ENCODE measurements around the gene CILP.
"Not testable (repeated sequence)": the region's sequence is repeated elsewhere in the genome, so short reads cannot be mapped to it uniquely, and the experiment has no call there.

Gene CILP, protein sequence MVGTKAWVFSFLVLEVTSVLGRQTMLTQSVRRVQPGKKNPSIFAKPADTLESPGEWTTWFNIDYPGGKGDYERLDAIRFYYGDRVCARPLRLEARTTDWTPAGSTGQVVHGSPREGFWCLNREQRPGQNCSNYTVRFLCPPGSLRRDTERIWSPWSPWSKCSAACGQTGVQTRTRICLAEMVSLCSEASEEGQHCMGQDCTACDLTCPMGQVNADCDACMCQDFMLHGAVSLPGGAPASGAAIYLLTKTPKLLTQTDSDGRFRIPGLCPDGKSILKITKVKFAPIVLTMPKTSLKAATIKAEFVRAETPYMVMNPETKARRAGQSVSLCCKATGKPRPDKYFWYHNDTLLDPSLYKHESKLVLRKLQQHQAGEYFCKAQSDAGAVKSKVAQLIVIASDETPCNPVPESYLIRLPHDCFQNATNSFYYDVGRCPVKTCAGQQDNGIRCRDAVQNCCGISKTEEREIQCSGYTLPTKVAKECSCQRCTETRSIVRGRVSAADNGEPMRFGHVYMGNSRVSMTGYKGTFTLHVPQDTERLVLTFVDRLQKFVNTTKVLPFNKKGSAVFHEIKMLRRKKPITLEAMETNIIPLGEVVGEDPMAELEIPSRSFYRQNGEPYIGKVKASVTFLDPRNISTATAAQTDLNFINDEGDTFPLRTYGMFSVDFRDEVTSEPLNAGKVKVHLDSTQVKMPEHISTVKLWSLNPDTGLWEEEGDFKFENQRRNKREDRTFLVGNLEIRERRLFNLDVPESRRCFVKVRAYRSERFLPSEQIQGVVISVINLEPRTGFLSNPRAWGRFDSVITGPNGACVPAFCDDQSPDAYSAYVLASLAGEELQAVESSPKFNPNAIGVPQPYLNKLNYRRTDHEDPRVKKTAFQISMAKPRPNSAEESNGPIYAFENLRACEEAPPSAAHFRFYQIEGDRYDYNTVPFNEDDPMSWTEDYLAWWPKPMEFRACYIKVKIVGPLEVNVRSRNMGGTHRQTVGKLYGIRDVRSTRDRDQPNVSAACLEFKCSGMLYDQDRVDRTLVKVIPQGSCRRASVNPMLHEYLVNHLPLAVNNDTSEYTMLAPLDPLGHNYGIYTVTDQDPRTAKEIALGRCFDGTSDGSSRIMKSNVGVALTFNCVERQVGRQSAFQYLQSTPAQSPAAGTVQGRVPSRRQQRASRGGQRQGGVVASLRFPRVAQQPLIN

DNA sequence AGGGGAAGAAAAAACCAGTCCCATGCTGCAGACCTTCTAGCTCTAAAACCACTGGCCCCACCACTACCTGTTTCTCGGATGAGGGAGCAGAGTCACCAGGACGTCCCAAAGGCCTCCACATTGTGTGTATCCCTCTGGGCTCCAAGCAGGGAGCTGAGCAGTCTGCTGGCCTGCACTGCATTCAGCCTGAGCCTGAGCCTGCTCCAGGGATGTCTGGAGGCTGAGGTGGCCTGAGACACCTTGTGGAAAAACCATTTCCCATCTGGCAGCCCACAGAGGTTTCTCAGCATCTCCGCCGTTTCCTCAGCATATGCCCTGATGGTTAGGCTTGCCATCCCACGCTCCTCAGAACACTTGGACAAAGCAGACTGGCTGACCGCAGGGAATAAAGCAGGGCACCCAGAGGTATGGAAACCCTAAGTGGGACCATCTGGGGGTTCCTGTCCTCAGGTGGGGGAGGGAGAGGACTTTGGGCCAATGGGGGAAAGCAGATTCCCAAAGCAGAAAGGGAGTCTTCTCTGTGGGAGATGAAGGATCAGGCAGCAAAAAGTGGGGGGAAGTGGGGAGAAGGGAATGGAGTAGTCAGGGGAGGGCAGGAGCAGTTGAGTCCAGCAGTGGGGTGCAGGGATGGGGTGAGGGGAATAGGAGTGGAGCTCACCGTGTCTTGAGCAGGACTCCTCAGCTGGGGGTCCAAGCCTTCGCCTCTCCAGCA is at the start of gene CILP:
TSS of gene CILP (minus strand) at position 704 of the 712 bp plus-strand sequence. CDS start 1,718 bp downstream, outside the sequence.
- no peak for DNase-seq

DNA sequence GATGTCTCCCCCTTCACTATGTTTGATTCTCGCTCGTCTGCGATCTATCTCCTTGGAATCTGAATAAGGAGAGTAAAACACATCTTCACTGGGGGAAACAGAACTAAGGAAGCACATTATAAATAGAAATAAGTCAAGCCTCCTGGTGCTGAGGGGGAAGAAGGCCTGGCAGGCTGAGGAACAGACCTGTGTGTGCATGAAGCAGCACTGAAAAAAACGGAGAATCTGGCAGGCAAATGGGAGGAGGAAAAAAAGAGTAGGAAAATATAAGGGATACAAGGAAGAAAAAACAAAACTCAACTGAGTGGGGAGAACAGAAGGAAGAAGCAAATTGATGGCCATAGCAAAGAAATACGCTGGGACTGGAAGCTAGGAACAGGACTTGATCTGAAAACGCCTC is 49.7 kb upstream of the CILP start:
- no peak for DNase-seq

DNA sequence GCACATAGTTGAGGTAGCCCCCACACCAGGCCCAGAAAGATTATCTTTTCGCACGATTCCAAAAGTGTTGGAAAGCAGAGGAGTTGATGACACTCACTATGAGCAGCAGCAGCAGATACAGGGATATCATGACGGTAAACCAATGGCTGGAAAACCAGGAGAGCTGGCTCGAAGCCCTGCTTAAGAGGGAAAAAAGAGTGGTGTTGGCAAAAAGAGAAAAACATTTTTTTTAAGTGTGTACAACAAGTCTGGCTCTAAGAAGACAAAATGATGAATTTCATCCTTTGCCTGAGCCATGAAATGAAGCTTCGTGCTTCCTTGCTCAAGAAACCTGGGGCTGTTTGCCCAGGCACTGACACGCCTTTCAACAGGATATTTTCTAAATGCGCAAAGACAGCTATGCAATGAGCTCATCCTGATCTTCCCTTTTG is 48.1 kb upstream of the CILP start:
- no peak for DNase-seq

DNA sequence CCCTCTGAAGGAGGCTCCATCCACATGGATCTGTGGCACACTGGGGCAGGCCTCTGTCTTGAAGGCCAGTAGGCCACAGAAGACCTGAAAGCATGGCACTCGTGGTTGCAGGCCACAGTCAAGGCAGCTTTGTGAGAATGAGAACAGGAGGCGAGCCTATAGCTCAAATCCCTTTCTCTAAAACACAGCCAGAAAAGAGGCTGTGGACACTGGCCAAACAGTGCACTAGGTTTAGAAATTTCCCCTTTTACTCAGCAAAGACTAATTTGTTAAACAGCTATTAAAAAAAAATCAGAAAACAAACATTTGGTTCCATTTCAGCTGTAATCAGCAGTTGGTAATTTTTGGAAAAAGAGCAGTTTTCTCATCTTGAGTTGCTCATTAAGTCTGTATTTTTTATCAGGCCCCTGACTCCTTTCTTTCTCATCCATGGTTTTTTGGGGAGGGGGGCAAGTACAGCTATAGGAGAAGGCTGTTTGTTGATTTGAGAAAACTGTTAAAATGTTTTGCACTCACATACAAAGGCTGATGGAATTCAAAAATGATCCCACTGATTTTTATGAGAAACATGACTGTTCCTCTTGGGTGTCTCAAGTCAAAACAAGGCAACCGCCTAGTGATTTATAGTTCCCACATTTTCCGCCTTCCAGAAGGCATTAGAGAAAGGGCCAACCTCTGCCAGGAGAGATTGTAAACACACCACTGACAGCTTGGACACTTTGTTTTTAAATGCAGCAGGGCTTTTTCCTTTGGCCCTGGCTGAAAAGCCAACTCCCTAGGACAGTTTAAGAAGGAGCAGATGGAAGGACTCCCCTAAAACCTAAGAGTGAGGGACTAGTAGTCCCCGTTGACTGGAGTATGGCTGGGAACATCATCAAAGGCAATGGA is 47.3 kb upstream of the CILP start:
- DNase-seq = no peak

DNA sequence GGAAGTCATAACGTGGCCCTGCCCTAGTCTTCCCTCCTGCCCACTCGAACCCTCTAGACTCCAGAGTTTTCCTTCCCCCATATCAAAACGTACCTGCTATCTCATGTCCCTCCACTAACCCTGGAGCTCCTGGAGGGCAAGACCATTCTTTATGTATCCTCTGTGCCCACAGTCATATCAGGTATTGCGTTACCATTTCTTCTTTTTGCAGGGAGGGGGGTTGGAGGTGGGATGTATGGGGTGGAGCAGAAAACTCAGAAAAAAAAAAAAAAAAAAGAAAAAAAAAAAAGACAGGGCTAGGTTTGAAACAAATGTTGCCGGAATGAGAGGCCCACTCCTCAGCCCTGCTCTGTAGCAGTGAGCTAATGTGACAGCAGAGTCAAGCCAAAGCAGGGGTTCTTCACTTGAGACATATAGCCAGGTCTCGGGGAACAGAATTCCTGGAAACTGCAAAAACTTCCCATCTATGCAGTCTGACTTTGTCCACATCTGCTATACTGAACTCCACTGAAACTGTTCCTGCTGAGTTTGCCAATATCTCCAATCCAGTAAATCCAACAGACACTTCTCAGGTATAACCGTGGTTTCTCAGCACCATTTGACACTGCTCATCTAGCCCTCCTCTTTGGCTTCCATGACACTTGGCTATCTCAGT is 44.3 kb upstream of the CILP start:
- DNase-seq = no peak

DNA sequence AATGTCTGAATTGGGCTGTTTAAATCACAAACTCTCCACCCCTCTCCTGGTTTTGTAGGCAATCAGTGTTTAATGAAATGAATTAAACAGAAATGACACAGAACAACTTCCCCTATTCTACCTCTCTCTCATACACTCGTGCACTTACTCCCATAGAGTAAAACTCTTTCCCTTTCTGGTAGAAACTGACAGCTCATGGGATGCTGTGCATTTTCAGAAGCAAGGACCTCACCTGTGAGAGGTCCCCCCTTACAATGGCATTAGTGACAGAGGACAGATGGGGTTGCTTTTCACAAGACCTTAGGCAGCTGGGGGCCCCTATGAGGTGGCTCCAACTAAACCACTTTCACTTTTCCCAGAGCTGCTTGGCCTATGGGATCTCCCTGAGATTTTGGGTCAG is 43.5 kb upstream of the CILP start:
- no peak for DNase-seq

DNA sequence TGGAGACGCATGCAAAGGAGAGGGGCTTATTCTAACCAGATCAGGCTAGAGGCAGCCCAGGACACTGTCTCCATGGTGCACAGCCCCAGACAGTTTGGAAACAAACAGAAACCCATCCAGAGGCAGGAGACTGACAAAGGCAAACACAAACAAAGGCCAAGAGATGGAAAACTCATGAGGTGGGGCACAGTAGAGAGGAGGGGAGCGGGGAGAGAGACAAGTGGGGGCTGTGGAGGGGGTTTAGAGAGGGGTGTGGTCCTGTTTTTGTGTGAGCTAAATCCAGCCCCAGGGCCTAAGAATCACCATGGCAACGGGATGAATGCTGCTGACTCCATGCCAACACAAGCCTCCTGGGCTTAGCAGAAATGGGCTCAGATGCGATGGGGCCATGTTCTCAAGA is 43.1 kb upstream of the CILP start:
- DNase-seq = no peak

DNA sequence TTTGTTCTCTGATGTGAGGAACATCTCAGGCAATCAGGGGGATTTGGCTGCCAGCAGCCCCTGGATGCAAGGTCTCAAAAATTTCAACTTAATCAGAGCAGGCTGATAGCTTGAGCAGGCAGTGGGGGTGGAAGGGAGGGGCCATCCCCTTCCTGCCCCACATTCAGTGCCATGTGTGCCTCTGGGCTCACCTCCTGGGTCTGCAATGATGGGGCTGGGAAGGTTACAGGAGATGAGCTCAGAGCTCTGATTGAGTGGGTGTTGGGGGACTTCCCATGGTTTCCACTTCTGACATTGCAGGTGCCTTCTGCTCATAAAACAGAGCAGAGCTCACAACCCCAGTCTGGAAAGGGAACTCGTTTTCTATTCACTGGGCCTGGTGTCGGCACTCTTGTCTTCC is 38.4 kb upstream of the CILP start:
- DNase-seq = no peak

DNA sequence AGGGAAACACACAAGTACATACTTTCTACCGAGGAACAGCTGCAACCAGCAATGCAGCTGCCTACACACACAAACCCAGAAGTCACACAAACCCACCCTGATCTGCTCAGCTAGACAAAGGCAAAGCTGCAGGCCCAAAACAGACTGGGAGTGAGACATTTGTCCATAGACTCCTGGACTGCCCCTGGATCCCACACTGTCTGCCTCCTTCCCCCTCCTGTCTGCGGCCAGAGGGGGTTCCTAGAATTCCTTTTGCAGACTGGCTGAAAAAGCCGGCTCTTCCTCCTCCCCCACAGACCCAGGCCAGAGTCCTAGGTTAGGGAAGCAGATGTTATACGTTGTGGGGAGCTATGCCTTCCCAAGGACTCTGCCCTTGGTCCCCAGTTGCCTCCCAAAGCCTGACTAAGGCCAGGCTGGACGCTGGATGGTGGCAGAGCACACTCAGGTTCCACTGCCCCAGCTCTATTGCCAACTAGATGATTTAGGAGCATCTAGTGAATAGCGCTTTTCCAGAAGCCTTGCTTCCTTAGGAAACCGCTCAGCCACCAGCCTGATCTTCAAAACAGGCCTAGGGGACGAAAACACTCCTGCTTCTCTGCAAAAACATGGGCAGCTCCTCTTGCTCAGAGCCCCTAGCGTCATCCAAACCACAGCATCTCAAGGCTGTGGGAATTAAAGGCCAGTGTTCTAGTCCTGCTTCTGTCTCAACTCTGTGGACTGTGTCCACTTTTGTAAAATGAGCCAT is 37.4 kb upstream of the CILP start:
- no peak for DNase-seq

DNA sequence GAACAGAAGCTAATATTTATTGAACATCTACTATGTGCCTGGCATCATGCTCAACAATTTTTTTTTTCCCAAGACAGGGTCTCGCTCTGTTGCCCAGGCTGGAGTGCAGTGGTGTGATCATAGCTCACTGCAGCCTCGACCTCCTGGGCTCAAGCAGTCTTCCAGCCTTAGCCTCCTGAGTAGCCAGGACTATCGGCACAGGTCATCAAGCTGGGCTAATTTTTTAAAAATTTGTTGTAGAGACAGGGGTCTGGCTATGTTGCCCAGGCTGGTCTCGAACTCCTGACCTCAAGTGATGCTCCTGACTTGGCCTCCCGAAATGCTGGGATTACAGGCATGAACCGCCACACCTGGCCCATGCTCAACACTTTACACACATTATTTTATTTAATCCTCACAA is 35.7 kb upstream of the CILP start:
- DNase-seq = no peak

DNA sequence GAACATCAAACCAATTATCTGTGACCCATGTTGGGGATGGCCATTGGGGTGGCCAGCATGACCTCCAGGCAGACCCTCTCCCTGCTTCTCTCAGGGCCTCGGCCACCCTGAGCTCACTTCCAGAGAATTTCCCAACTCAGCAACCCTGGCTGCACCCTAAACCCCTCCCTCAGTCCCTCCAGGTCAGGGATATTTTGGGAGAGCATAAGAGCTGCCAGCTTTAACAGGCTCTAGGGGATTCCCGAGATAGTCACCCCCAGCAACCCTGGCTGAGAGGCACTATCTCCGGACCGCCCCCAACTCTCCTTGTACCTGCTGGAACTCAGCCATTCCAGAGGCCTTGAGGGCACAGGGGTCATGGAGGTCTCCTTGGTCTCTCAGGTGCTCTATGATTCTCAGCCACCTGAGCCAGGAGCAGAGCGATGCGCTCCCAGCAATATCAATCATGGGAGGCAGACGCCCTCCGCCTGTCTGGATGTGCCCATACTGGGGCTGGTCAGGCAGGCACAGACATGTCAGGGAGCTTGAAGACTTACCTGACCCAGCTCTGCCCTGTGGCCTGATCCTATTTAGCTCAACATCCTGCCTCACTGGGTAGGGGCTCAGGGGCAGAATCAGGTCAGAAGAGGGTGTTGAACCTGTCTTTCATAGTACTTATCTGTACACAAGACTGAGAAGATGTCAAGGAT is 34.9 kb upstream of the CILP start:
- DNase-seq = no peak

DNA sequence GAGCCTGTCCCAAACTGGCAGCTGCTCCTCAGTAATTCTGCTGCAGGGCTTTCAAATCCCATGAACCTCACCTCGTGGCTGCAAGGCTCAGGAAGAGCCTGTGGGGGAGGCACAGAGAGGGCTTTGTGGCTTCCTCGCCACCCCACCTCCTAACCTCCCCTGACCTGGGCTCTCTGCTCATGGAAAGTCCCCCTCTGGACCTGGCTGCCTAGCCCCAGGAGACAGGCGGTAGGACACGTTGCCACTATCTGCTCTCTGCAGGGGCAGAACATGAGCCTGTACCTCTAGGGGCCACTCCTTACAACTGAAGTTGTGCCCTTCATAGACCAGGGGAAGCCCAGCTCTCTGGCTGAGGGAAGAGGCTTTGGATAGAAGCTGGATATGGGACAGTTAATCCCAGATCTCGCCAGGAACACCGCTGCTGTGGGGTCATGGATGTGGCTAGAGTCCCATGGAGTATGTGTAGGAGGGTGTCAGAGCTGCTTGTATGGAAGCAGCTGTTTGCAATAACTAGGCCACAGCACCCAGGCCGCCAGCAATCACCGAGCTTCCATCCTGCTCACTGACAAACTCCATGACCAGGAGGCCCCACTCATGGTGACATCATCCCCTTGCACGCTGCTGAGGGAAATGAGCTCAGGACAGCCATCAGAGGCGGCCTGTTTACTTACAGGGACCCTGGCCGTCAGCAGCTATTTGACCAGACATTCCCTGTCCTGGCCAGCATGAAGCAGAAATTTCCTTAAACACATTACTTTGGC is 34.0 kb upstream of the CILP start:
- DNase-seq = no peak

DNA sequence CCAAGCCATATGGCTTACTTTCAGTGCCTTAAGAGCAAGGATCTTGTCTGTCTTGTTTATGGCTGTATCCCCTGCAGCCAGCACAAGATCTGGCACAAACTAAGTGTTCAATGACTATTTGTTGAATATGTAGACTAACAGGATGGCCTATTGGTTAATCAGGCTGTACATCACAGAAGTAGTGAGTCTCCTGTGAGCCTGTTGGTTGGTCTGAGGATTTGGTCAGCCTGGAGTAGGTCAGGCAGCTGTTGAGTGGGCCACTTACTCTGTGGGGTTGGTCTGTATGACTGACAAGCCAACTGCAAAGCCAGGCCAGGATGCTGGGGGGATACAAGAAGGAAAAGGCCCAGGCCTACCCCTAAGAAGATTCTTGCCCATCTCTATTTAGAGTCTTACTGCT is 33.4 kb upstream of the CILP start:
- no peak for DNase-seq

DNA sequence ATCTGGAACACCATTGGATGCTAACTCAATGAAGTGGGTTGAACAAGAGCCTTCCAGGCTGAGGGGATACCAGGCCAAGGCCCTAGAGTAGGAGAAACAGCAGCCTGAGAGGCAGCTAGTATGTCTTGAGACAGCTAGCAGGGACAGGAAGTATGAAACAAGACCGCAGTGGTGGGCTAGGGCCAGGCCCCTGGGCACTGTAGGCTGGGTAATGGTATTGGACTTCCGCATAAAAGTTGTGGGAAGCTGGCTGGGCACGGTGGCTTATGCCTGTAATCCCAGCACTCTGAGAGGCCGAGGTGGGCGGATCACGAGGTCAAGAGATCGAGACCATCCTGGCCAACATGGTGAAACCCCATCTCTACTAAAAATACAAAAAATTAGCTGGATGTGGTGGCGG is 25.2 kb upstream of the CILP start:
- not testable (repeated sequence) for DNase-seq

DNA sequence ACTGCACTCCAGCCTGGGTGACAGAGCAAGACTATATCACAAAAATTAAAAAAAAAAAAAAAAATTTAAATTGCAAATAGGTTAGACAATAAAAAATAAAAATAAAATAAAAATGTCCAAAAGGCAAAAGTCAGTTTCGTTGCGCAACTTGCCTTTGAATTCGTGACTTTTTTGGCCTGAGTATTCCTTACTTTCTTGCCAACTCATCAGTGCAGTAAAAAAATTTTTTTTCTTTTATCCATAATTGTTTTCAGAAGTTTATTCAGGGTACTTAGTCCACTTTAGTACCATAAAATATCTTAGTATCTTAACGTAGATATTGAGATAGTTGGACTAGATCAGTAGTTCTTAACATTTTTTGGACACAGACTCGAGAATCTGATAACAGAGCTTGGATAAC is 22.4 kb upstream of the CILP start:
- DNase-seq = no peak

DNA sequence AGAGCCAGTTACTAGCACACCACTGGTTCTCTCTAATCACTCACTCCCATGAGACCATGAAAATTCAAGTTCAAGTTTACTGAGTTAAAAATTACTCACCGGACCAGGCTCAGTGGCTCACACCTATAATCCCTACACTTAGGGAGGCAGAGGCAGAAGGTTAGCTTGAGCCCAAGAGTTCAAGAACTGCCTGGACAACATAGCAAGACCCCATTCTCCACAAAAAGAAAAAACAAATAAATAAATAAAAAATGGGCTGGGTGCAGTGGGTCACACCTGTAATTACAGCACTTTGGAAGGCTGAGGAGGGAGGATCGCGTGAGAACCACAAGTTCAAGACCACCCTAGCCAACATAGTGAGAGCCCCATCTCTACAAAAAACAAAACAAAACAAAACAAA is 21.2 kb upstream of the CILP start:
- no peak for DNase-seq

DNA sequence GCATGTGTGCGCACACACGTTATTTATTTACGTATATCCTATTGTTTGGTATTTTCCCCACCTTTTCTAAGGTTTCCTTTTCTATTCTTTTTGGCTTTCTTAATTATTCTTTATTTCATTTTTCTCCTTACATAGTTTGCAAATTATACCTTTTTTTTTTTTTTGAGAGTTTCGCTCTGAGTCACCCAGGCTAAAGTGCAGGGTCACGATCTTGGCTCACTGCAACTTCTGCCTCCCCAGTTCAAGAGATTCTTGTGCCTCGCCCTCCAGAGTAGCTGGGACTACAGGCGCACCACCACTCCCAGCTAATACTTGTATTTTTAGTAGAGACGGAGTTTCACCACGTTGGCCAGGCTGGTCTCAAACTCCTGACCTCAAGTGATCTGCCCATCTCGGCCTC is 20.0 kb upstream of the CILP start:
- DNase-seq = no peak

DNA sequence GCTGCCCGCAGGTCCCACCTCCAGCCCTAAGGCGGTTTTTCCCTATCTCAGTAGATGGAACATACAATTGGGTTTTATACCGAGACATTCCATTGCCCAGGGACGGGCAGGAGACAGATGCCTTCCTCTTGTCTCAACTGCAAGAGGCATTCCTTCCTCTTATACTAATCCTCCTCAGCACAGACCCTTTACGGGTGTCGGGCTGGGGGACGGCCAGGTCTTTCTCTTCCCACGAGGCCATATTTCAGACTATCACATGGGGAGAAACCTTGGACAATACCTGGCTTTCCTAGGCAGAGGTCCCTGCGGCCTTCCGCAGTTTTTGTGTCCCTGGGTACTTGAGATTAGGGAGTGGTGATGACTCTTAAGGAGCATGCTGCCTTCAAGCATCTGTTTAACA is 15.6 kb upstream of the CILP start:
- not testable (repeated sequence) for DNase-seq

DNA sequence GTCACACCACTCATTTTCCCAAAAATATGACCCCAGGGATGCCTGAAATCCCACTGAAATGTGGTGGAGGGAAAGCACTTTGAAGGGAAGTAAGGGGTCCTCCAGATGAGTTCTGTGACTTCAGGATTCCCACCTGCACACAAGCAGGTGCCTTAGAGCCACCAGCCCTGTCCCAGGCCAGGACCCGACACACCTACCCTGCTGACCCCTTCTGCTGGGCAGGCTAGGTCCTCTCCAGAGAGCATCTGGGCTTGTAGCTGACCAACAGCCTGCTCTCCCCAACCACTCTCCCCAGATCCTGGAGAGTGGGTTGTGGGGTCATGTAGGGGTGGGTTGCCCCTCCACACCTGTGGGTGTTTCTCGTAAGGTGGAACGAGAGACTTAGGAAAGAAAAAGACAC is 14.9 kb upstream of the CILP start:
- DNase-seq = no peak

Measured in cerebellar nuclear complex (tissue), 1 donor.